Measurements from ENCODE around the gene CIAPIN1. TPM values are rescaled to one million over a fixed set of nuclear protein-coding genes. Genes with fewer than 3 reads are reported as not detected.

CIAPIN1 gene
- total and polyA plus RNA-seq, 2 of the 8 experiments (the other 6 are each of a cell fraction or from before 2014, with no cell fraction given), result 76.8 to 83.6 TPM

DNA sequence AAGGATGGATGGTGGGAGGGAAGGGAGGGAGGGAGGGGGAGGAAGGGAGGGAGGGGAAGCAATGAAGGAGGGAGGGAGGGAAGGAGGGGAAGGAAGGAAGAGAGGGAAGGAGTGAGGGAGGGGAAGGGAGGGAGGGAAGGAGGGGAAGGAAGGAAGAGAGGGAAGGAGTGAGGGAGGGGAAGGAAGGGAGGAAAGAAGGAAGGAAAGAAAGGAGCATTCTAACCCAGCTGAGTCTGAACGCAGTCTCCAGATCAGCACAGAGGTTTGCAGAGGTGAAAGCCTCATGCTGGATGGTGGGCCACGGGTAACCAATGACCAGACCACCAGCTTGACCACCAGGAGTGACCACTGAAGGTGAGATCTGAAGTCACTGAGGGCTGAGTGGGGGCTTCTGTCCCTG lies 24.0 kb downstream of the CIAPIN1 start:
- H3K18ac ChIP-seq (ENCODE audit: extremely low read depth, low read length), result no peak overlapping the region
- H2BK15ac ChIP-seq (ENCODE audit: low read length), result no peak overlapping the region
- H2BK20ac ChIP-seq (ENCODE audit: low read length), result no peak overlapping the region
- H3K4me3 ChIP-seq (ENCODE audit: extremely low read depth in 1 of 4, insufficient read depth in 2 of 4, low read depth in 3 of 4, low read length in 4 of 4), result no peak overlapping the region
- no peak overlapping the region for H3K4ac ChIP-seq (replicated peaks; ENCODE audit: insufficient read length, low read depth, low read length)
- no peaks in the 10 kb centered on the region for H3K9me3 ChIP-seq (ENCODE audit: insufficient read depth in 2 of 2, low read depth in 1 of 2, low read length in 1 of 2)
- no peak overlapping the region for H3K27ac ChIP-seq (ENCODE audit: low read depth, low read length)
- no peak overlapping the region for H3K4me2 ChIP-seq (ENCODE audit: insufficient read depth in 1 of 2, low read depth in 2 of 2, low read length in 2 of 2)
- 94% methylated on average over 2 of the region's 2 CpGs; no CpG with 5 or more reads in 1 of the 2 experiments for WGBS, 2 experiments (ENCODE audit: extremely low coverage in 1 of 2, insufficient coverage in 1 of 2, insufficient read length in 1 of 2, insufficient replicate concordance in 2 of 2, low coverage in 1 of 2, low lambda C conversion rate in 2 of 2, missing lambda C conversion rate in 1 of 2)
- H3K4me1 ChIP-seq (replicated peaks in 1 of 4; ENCODE audit: control insufficient read depth in 3 of 4, insufficient read depth in 4 of 4, low read length in 3 of 4), result peaks cover 0 to 3% (median 1%) of the 10 kb centered on the region in 4 experiments; a peak in 2 of 7 replicates
- peaks cover 0 to 7% (median 4%) of the 10 kb centered on the region in 4 experiments; a peak in 4 of 8 replicates for H3K36me3 ChIP-seq (ENCODE audit: control insufficient read depth in 2 of 4, insufficient read depth in 4 of 4, low read length in 3 of 4)
- no peak overlapping the region for H3K56ac ChIP-seq (replicated peaks; ENCODE audit: insufficient read length, low read depth, low read length)
- H2BK12ac ChIP-seq (ENCODE audit: low read depth, low read length), result no peak overlapping the region
- FAIRE-seq (no peak), DNase-seq (ENCODE audit: low read depth in 1 of 2, low spot score in 2 of 2) (no peak)
- no peak for TF ChIP-seq SRF (IDR thresholded peaks at IDR 0.05; ENCODE audit: low read depth, low read length)
- TF ChIP-seq YY1 (IDR thresholded peaks at IDR 0.05; ENCODE audit: low read depth, low read length), result no peak
- TF ChIP-seq, protein P1, sequence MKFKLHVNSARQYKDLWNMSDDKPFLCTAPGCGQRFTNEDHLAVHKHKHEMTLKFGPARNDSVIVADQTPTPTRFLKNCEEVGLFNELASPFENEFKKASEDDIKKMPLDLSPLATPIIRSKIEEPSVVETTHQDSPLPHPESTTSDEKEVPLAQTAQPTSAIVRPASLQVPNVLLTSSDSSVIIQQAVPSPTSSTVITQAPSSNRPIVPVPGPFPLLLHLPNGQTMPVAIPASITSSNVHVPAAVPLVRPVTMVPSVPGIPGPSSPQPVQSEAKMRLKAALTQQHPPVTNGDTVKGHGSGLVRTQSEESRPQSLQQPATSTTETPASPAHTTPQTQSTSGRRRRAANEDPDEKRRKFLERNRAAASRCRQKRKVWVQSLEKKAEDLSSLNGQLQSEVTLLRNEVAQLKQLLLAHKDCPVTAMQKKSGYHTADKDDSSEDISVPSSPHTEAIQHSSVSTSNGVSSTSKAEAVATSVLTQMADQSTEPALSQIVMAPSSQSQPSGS (IDR thresholded peaks at IDR 0.05; ENCODE audit: low read length), result no peak
- TF ChIP-seq, protein P2, sequence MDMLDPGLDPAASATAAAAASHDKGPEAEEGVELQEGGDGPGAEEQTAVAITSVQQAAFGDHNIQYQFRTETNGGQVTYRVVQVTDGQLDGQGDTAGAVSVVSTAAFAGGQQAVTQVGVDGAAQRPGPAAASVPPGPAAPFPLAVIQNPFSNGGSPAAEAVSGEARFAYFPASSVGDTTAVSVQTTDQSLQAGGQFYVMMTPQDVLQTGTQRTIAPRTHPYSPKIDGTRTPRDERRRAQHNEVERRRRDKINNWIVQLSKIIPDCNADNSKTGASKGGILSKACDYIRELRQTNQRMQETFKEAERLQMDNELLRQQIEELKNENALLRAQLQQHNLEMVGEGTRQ (IDR thresholded peaks at IDR 0.05; ENCODE audit: low read length), result no peak
- no peak overlapping the region for H3K14ac ChIP-seq (ENCODE audit: insufficient read length)
- no peaks in the 10 kb centered on the region for H3K79me1 ChIP-seq (ENCODE audit: low read depth, low read length)
- no peak overlapping the region for H2AFZ ChIP-seq (ENCODE audit: low read length)
- H4K91ac ChIP-seq (replicated peaks; ENCODE audit: insufficient read length, low read length), result no peak overlapping the region
- H2BK120ac ChIP-seq (replicated peaks; ENCODE audit: low read depth, low read length), result no peak overlapping the region
- no peak overlapping the region for H4K5ac ChIP-seq (ENCODE audit: insufficient read length, low read depth, low read length)
- H3K9ac ChIP-seq (replicated peaks in 1 of 4; ENCODE audit: extremely low read depth in 1 of 4, low read depth in 3 of 4, low read length in 3 of 4), result no peak overlapping the region
- H4K20me1 ChIP-seq (replicated peaks in 1 of 2; ENCODE audit: control insufficient read depth in 1 of 2, insufficient read depth in 2 of 2, low read length in 2 of 2), result peaks cover 0 to 2% of the 10 kb centered on the region in 2 experiments
- H3K27me3 ChIP-seq (replicated peaks in 1 of 4; ENCODE audit: control insufficient read depth in 3 of 4, extremely low read depth in 1 of 4, insufficient read depth in 3 of 4, low read length in 3 of 4), result no peaks in the 10 kb centered on the region
- no peak overlapping the region for H2BK5ac ChIP-seq (ENCODE audit: low read depth, low read length)
- H3K79me2 ChIP-seq (ENCODE audit: control insufficient read depth in 1 of 2, insufficient read depth in 2 of 2, low read length in 2 of 2), result no peaks in the 10 kb centered on the region
- POLR2A ChIA-PET (ENCODE audit: partially characterized antibody), result interaction anchor here (1.0 to 1.7 kb wide), 3 partner anchors 10 to 24 kb away, joined by 3 to 4 read pairs (median 4); partner anchors contain the start of genes CIAPIN1 and COQ9
- no peak overlapping the region for H3K23ac ChIP-seq (ENCODE audit: insufficient read length)
- 0 out of 2 replicates have a peak overlapping the region, but pooled peaks have one; percentile 53 for H2AK5ac ChIP-seq (ENCODE audit: low read depth, low read length)
- H4K8ac ChIP-seq (ENCODE audit: extremely low read depth, insufficient read depth, low read length), result no peak overlapping the region
- H3K23me2 ChIP-seq (ENCODE audit: low read depth, low read length), result no peaks in the 10 kb centered on the region
- CTCF ChIA-PET (ENCODE audit: partially characterized antibody), result interaction anchor here (0.6 to 19.2 kb wide), 12 partner anchors 10 to 218 kb away, joined by 3 to 513 read pairs (median 4); partner anchors contain the start of gene POLR2C

Measured in H1 (cell line).